Heart right ventricle (tissue), 16 donors: ENCODE results near the gene DOCK4. TPM values are rescaled to one million over a fixed set of nuclear protein-coding genes. Genes with fewer than 3 reads are reported as not detected.

Source experiments
- ATAC-seq, 8 donors: fragments of 200-7000 bp; cut with Tn5 transposase; one replicate each; pipeline ENCODE4 v1.9.1; 2020; ENCODE audit warnings: mild to moderate bottlenecking in 8 of 8, moderate library complexity in 8 of 8, moderate number of reproducible peaks in 1 of 8
- DNase-seq, 2 donors: peaks; one replicate each; pipeline ENCODE4 v3.0.0-alpha.2; 2020
- H3K27ac ChIP-seq, 10 donors: fragments of 200-600 bp; sonication (generic) in 2 of 10; one replicate each; pipeline versions ENCODE4 v1.5.0 to v1.8.0; 2020 to 2022; ENCODE audit warnings: mild to moderate bottlenecking in 3 of 10
- H3K27me3 ChIP-seq, 7 donors: fragments of 200-600 bp; one replicate each; pipeline ENCODE4 v1.8.0; 2021 to 2022; ENCODE audit warnings: mild to moderate bottlenecking in 2 of 7
- H3K36me3 ChIP-seq, 9 donors: fragments of 200-600 bp; sonication (generic) in 1 of 9; one replicate each; pipeline versions ENCODE4 v1.5.0 to v1.8.0; 2020 to 2022; ENCODE audit warnings: mild to moderate bottlenecking in 2 of 9
- H3K4me1 ChIP-seq, 9 donors: fragments of 200-600 bp; sonication (generic) in 1 of 9; one replicate each; pipeline versions ENCODE4 v1.5.0 to v1.8.0; 2020 to 2022; ENCODE audit warnings: mild to moderate bottlenecking in 4 of 9
- H3K4me3 ChIP-seq, 10 donors: fragments of 200-600 bp; sonication (generic) in 2 of 10; one replicate each; pipeline versions ENCODE4 v1.5.0 to v1.8.0; 2020 to 2022; ENCODE audit warnings: mild to moderate bottlenecking in 7 of 10, moderate library complexity in 2 of 10
- H3K9me3 ChIP-seq, 11 donors: fragments of 200-600 bp in 10 of 11; sonication (generic) in 2 of 11; one replicate each; pipeline versions ENCODE4 v1.5.0 to v1.8.0; 2013 to 2022; ENCODE audit warnings: mild to moderate bottlenecking in 2 of 11, control low read depth in 1 of 11, moderate library complexity in 1 of 11
- CTCF ChIP-seq, 9 donors: fragments of 200-600 bp; sonication (generic) in 2 of 9; IDR thresholded peaks; one replicate each; pipeline versions ENCODE4 v1.5.0 to v1.8.0; 2021 to 2022; ENCODE audit warnings: antibody characterized with exemption in 9 of 9, mild to moderate bottlenecking in 5 of 9, moderate library complexity in 1 of 9
- WGBS, 2 donors: extraction: QIAGEN DNeasy Blood & Tissue Kit; methylation state at CpG; one replicate each; pipeline ENCODE4 v1.1.7; 2013; ENCODE audit warnings: inconsistent platforms in 1 of 2; 5-methylcytosine and 5-hydroxymethylcytosine counted together
- intact Hi-C, 10 donors: fragments of 100-400 bp; cut with DNase I; formaldehyde crosslinking; loops; one replicate each; pipeline versions ENCODE4 v1.11.1 to v1.14.2; 2022
- polyA plus RNA-seq, 2 donors: library from polyadenylated mRNA; stranded (reverse); fragments of 200-250 nt; gene quantifications; one replicate each; pipeline ENCODE4 v1.2.3, GENCODE V29; 2013
- total RNA-seq, 10 donors: library from RNA; stranded (reverse); fragmentation: NEBNext Ultra II Directional in 3 of 10; extraction: Animal tissue kit (Norgen Biotek cat#: 25700) in 3 of 10; gene quantifications; one replicate each; pipeline versions ENCODE4 v1.2.1 to v1.2.4, GENCODE V29; 2021 to 2023
- donor health status: Arrhythmogenic right ventricular cardiomyopathy.
- donor health status: ischemic (EF 13 %, LVEDD 7.1; RV severe dilation, severe dysfunction).
- donor health status: healthy with polysubstance abuse.
- donor health status: DM: no; HTN: yes; CAD: no.
- donor health status: DM: no; HTN: no; CAD: no.
- donor health status: ischemic (EF 25% LVEDD 6.9; RV normal size, moderate dysfunction).
- donor health status: ischemic (EF 25% LVEDD 5.7; RV mildly dilated, moderate dysfunction).
- donor health status: healthy.
- donor health status: DM: yes; HTN: yes; CAD: no.
- donor health status: Ischemic cardiomyopathy.
- donor health status: ischemic (EF 35%, LVEDD 5.7; RV mildly dilated, moderate dysfunction).
- donor health status: nonischemic (EF 11% LVEDD 7.7; RV severe dilation, severe dysfunction).
- donor health status: DM: yes; HTN: yes; CAD: no.
- donor health status: PGD.
- donor health status: ischemic (EF 29% LVEDD 5.4; RV normal size, mild dysfunction).
- donor health status: nonischemic (EF 23%, LVEDD 6.1; RV moderate dilation, normal function).

The DOCK4 gene
- total and polyA plus RNA-seq, 12 donors = 2.6 to 26.8 (median 14.7) TPM

- TF ChIP-seq CTCF (IDR thresholded peaks at IDR 0.05) = no peak
- no peaks in the 10 kb centered on the region for H3K36me3 ChIP-seq
- intact Hi-C loops = no loop called here
- no peaks in the 10 kb centered on the region for H3K27me3 ChIP-seq
- 57 to 83% methylated on average over 1 of the region's 1 CpG for WGBS, 2 donors
- peaks cover 0 to 7% (median 2%) of the 10 kb centered on the region in 11 donors for H3K9me3 ChIP-seq
- ATAC-seq (no peak), DNase-seq (no peak)
- H3K4me3 ChIP-seq = no peak overlapping the region
- H3K4me1 ChIP-seq = peaks cover 0 to 32% (median 22%) of the 10 kb centered on the region in 9 donors
- H3K27ac ChIP-seq = no peak overlapping the region
Measured at GRCh38 chr7:112052498-112052897, 153.7 kb downstream of the DOCK4 start.

GRCh38 chr7:112050250-112050881 is 155.8 kb downstream of the DOCK4 start:
- intact Hi-C loops = no loop called here
- 33 to 41% methylated on average over 4 of the region's 4 CpGs for WGBS, 2 donors

GRCh38 chr7:112049555-112050249 is 156.5 kb downstream of the DOCK4 start:
- H3K27me3 ChIP-seq = no peaks in the 10 kb centered on the region
- 58 to 71% methylated on average over 2 of the region's 2 CpGs for WGBS, 2 donors
- H3K27ac ChIP-seq = no peak overlapping the region
- peaks cover 0 to 16% (median 4%) of the 10 kb centered on the region in 11 donors for H3K9me3 ChIP-seq
- H3K4me1 ChIP-seq = peaks cover 0 to 32% (median 22%) of the 10 kb centered on the region in 9 donors
- ATAC-seq (no peak), DNase-seq (no peak)
- intact Hi-C loops = no loop called here
- no peaks in the 10 kb centered on the region for H3K36me3 ChIP-seq
- no peak for TF ChIP-seq CTCF (IDR thresholded peaks at IDR 0.05)
- no peak overlapping the region for H3K4me3 ChIP-seq

More at GRCh38 chr7:112050250-112050881, 155.8 kb downstream of the DOCK4 start:
- Histone ChIP-seq H3K4me1 (peaks cover 0 to 32% (median 22%) of the 10 kb centered on the region in 9 donors), H3K36me3 (no peaks in the 10 kb centered on the region), H3K4me3 (no peak overlapping the region), H3K9me3 (peaks cover 0 to 16% (median 4%) of the 10 kb centered on the region in 11 donors), H3K27ac (no peak overlapping the region), H3K27me3 (no peaks in the 10 kb centered on the region)
- ATAC-seq (no peak), DNase-seq (no peak)
- TF ChIP-seq CTCF (IDR thresholded peaks at IDR 0.05) = no peak

GRCh38 chr7:112047421-112047820 is 158.8 kb downstream of the DOCK4 start:
- ATAC-seq (no peak), DNase-seq (no peak)
- Histone ChIP-seq H3K36me3 (no peaks in the 10 kb centered on the region), H3K27ac (no peak overlapping the region), H3K27me3 (no peaks in the 10 kb centered on the region), H3K4me1 (peaks cover 0 to 24% (median 13%) of the 10 kb centered on the region in 9 donors), H3K9me3 (peaks cover 0 to 16% (median 4%) of the 10 kb centered on the region in 11 donors), H3K4me3 (no peak overlapping the region)
- WGBS, 2 donors = 96 to 97% methylated on average over 2 of the region's 2 CpGs
- TF ChIP-seq CTCF (IDR thresholded peaks at IDR 0.05) = no peak
- intact Hi-C loops = no loop called here
